Stomach smooth muscle (tissue), 2 donors: ENCODE results near the gene LBX2.

ENCODE experiments used
- H3K27ac ChIP-seq: one replicate; pipeline ENCODE4 v1.7.0; 2013; ENCODE audit warnings: mild to moderate bottlenecking, low read length, inconsistent platforms
- H3K27me3 ChIP-seq, 2 donors: one replicate each; pipeline ENCODE4 v1.7.0; 2013; ENCODE audit warnings: low read length in 2 of 2; ENCODE audit not compliant: insufficient read depth in 2 of 2, control insufficient read depth in 1 of 2
- H3K36me3 ChIP-seq, 2 donors: one replicate each; pipeline ENCODE4 v1.7.0; 2013; ENCODE audit warnings: low read length in 2 of 2; ENCODE audit not compliant: control insufficient read depth in 2 of 2, insufficient read depth in 2 of 2
- H3K4me1 ChIP-seq: one replicate; pipeline ENCODE4 v1.7.0; 2013; ENCODE audit warnings: low read length; ENCODE audit not compliant: control insufficient read depth, insufficient read depth
- H3K4me3 ChIP-seq, 2 donors: one replicate each; pipeline ENCODE4 v1.7.0; 2013; ENCODE audit warnings: low read length in 2 of 2
- H3K9ac ChIP-seq, 2 donors: one replicate each; pipeline ENCODE4 v1.7.0; 2013; ENCODE audit warnings: low read length in 2 of 2, mild to moderate bottlenecking in 1 of 2
- H3K9me3 ChIP-seq, 2 donors: one replicate each; pipeline ENCODE4 v1.7.0; 2013; ENCODE audit warnings: low read length in 2 of 2; ENCODE audit not compliant: control insufficient read depth in 2 of 2
- donor health status: healthy.
- donor health status: Pancreatic carcinoma.

Gene LBX2

DNA sequence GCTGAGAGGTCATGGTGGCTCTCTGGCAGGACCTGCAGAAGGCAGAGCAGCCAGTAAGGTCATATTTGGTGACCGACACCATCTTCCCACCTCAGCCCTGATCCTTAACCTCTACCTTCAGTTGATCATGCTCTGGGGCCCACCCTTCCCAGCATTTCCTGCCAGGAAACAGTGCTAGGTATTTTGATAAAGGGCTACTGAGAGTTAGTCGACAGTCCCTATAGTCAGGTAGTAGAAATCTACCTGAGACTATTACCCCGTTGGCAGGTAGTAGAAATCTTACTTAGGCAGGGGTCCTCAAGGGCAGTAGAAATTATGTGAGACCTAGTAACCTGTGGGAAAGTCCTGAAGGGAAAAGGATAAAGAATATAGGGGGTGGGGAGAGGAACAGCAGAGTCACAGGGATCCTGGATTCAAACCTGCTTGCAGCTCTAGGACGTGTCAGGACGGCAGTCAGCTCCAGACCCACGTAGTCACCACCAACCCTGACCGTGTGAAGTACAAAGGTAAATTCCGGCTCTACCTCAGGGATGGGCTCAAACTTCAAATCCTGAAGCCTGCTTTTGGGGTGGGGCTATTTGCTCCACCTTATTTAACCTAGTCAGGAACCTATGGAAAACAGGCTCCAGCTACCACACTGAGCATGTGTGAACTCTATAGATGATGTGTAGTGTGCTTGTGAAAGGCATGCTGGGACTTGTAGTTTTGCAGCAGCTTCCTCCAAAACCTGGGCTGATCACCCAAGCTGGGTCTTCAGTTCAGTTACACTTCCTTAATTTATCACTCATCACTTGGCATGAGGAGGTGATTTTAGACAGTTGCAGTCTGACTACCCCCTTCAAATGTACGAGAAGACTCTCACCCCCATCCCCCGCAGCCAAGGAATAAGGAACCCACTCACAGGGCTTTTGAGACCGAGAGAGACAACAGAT is 26.6 kb upstream of the LBX2 start, which contains the start of gene DQX1:
DQX1 (minus strand) TSS at position 515 of the 932 bp plus-strand sequence; CDS start at position 13, 502 bp downstream.
- H3K9me3 ChIP-seq, result no peaks in the 10 kb centered on the region
- no peak within 1 kb of the TSS for H3K27ac ChIP-seq
- peaks cover 19 to 22% of the 10 kb centered on the region in 2 donors for H3K36me3 ChIP-seq
- H3K9ac ChIP-seq, result no peak within 1 kb of the TSS
- H3K27me3 ChIP-seq, result no peaks in the 10 kb centered on the region
- peaks cover 24% of the 10 kb centered on the region for H3K4me1 ChIP-seq
- H3K4me3 ChIP-seq, result no peak within 1 kb of the TSS

DNA sequence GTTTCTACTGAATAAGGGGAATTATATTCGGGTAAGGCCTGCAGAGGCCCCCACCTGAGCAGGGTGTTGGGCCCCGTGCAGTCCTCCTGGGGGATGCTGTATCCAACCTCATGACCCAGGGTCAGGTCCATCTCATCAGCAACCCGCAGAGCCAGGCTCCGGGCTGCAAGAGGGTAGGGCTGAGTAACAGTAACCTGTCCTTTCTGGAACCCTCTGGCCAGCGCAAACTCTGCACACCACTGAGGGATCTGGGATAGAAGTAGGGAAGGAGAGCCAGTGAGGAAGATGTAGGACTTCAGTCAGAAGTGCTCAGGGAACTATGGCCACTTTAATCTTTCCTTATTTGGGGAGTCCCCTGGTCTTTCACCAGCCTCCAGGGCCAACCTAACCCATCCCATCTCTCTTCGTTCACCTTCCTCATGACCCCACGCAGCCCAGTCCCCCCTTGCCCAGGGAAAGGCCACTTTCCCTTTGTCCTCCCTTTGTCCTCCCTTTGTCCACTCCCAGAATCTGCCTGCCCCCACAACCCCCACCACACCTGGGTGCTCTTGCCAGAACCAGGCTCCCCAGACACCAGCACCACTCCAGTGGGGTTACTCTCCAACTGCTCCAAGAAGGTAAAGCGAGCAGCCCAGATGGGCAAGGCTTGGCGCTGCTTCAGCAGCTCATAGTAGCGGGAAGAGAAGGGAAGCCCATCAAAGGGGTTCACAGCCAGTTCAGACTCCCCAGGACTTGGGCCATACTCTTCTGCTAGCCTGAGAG is 25.7 kb upstream of the LBX2 start:
- H3K9ac ChIP-seq, result no peak overlapping the region
- peaks cover 17% of the 10 kb centered on the region for H3K4me1 ChIP-seq
- no peak overlapping the region for H3K4me3 ChIP-seq
- H3K36me3 ChIP-seq, result peaks cover 19 to 22% of the 10 kb centered on the region in 2 donors
- no peaks in the 10 kb centered on the region for H3K9me3 ChIP-seq
- H3K27ac ChIP-seq, result no peak overlapping the region
- H3K27me3 ChIP-seq, result peaks cover 3 to 4% of the 10 kb centered on the region in 2 donors

DNA sequence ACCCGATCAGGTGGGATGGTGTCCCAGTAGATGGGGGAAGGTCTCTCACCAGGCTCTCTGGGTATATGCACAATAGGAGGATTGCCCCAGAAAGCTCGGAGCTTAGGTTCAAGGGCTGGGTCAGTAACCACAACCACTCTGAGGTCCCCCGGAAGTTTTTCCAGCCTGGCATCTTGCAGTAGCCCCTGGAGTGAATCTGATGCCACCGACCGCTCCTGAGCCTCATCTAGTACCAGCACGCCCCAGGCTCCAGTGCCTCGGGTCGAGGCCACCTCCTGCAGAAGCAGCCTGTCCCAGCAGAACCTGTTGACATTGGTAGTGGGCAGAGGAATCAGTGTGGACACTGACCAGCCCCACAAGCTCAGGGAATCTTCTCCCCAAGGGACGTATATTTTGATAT is 24.6 kb upstream of the LBX2 start:
- Histone ChIP-seq H3K9me3 (no peaks in the 10 kb centered on the region), H3K9ac (no peak overlapping the region), H3K4me3 (no peak overlapping the region), H3K27ac (no peak overlapping the region), H3K4me1 (peaks cover 13% of the 10 kb centered on the region), H3K36me3 (peaks cover 19 to 22% of the 10 kb centered on the region in 2 donors), H3K27me3 (peaks cover 10 to 13% of the 10 kb centered on the region in 2 donors)

DNA sequence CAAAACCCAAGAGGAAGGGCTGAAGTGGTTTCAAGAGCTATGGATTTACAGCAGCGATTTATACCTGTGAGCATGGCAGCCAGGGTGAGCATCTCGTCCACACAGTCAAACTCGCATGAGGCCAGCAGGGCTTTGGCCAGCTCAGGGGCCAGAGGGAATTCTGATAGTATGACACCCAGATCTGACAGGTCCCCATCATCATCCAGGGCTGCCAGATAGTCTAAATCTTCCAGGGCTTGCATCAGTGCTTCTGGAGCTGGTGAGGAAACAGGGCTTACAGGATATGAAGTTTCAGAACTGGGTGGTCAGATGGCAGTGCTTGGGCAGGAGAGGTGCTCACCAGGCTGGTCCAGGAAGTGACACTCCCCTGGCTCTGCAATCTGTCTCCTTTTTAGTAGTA is 23.1 kb upstream of the LBX2 start:
- H3K9ac ChIP-seq, result no peak overlapping the region
- H3K36me3 ChIP-seq, result peaks cover 15% of the 10 kb centered on the region in 2 donors
- H3K27ac ChIP-seq, result no peak overlapping the region
- H3K27me3 ChIP-seq, result peaks cover 22 to 25% of the 10 kb centered on the region in 2 donors
- no peaks in the 10 kb centered on the region for H3K9me3 ChIP-seq
- H3K4me3 ChIP-seq, result no peak overlapping the region
- H3K4me1 ChIP-seq, result peaks cover under 1% of the 10 kb centered on the region

DNA sequence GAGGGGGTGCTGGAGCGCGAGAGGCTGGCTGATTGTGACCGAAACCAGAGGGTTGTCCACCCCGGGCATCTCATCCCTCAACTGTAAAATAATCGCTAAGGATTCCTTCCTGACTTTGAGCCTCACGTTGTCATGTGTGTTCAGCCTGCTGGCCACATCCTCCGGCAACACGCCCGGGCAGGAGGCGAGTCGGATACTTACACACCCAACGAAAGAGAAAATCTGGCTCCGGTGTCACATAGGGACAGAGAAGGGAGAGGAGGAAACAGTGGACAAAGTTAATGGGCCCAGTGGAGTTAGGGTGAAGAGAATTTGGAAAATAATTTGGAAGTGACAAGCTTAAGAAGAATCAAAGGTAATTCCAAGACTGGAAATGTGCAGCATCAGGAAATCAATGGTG is 17.2 kb upstream of the LBX2 start:
- Histone ChIP-seq H3K27me3 (peaks cover 69 to 76% of the 10 kb centered on the region in 2 donors), H3K36me3 (no peaks in the 10 kb centered on the region), H3K27ac (no peak overlapping the region), H3K9ac (no peak overlapping the region), H3K4me1 (peaks cover 20% of the 10 kb centered on the region), H3K4me3 (peak overlapping the region in 1 of 2 donors; percentile 52), H3K9me3 (no peaks in the 10 kb centered on the region)

DNA sequence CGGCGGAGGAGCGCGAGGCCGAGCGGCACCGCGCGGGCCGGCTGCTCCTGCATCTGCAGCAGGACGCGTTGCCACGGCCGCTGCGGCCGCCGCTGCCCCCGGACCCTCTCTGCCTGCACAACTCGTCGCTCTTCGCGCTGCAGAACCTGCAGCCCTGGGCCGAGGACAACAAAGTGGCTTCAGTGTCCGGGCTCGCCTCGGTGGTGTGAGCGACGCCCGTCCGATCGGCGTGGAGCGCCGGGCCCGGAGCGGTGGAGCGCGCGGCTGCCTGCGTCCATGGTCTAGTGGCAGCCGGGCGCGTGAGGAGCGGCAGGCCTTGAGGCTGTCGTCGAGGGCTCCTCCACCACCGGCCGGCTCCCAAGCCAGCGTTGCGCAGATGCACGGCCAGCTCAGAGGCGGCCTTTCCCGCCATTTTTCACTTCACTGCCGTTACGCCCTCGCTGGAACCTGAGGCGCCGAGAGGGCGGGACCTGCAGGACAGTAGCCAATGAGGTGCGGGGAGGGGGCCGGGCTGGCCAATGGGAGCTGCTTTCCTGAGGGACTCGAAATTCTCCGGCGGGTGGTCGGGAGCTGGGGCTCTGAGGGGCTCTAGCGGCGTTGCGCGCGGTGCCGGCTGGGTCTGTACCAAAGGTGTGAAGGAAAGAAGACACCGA is 16.7 kb upstream of the LBX2 start:
- Histone ChIP-seq H3K9ac (no peak overlapping the region), H3K27ac (no peak overlapping the region), H3K9me3 (no peaks in the 10 kb centered on the region), H3K4me3 (peak overlapping the region in 1 of 2 donors; percentile 52), H3K36me3 (no peaks in the 10 kb centered on the region), H3K27me3 (peaks cover 75 to 81% of the 10 kb centered on the region in 2 donors), H3K4me1 (peaks cover 20% of the 10 kb centered on the region)

DNA sequence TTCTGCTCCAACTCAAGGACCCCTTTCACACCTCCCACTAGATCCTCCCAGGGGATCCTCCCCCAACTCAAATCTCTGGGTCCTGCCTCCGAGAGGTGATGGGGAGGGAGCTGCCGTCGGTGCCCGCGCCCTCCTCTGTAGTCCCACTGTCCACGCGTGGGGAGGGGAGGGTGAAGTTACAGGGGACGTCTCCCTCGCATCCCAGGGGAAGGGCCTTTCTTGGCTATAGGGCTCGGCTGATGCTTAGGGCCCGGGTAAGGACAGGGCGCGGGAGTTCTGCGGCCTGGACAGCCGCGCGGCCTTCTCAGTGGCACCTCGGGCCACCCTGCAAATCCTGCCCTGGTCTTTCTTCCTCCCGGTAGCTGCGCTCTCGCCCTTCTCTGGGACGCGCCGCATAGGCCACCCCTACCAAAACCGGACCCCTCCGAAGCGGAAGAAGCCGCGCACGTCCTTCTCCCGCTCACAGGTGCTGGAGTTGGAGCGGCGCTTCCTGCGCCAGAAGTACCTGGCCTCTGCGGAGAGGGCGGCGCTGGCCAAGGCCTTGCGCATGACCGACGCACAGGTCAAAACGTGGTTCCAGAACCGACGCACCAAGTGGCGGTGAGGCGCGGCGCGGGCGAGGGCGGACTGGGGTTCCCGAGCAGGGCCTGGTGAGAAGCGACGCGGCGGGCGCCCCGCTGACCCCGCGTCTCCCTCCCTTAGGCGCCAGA is 16.0 kb upstream of the LBX2 start:
- Histone ChIP-seq H3K27me3 (peaks cover 78 to 84% of the 10 kb centered on the region in 2 donors), H3K4me3 (peak overlapping the region in 1 of 2 donors; percentile 52), H3K27ac (no peak overlapping the region), H3K36me3 (no peaks in the 10 kb centered on the region), H3K9ac (no peak overlapping the region), H3K9me3 (no peaks in the 10 kb centered on the region), H3K4me1 (peaks cover 20% of the 10 kb centered on the region)

DNA sequence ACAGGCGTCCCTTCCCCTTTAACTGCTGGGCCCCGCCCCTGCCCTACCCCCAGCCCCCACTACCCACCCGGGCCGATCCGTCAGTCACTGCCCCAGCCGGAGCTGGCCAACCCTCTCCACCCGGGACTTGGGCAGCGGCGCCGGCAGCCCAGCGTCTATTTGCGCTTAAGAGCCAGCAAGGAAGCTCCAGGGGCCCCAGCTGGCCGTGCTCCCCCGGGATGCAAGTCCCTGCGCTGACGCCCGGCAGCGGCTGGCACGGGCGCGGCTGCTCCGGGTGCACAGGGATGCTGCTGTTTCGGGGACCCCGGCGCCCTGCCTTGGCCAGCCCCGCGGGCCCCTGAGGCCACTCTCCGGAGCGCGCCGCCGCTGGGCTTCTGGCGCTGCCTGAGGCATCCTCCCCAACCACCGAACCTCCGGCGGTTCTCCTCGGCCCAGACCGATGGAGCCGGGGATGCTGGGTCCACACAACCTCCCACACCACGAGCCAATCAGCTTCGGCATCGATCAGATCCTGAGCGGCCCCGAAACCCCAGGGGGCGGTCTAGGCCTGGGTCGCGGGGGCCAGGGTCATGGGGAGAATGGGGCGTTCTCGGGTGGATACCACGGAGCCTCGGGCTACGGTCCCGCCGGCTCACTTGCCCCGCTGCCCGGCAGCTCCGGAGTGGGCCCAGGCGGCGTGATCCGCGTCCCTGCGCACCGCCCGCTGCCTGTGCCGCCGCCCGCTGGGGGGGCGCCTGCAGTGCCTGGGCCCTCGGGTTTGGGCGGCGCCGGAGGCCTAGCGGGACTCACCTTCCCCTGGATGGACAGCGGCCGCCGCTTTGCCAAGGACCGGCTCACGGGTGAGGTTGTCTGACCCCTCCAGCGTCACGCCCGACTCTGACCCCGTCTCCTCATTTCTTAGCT is 15.2 kb upstream of the LBX2 start, which contains the start of gene TLX2:
TLX2 (plus strand) TSS at position 83 of the 903 bp plus-strand sequence; CDS start at position 440, 357 bp downstream.
- no peaks in the 10 kb centered on the region for H3K36me3 ChIP-seq
- no peaks in the 10 kb centered on the region for H3K9me3 ChIP-seq
- H3K4me1 ChIP-seq, result peaks cover 20% of the 10 kb centered on the region
- H3K9ac ChIP-seq, result no peak within 1 kb of the TSS
- H3K4me3 ChIP-seq, result no peak within 1 kb of the TSS
- H3K27me3 ChIP-seq, result peaks cover 77 to 80% of the 10 kb centered on the region in 2 donors
- H3K27ac ChIP-seq, result no peak within 1 kb of the TSS

DNA sequence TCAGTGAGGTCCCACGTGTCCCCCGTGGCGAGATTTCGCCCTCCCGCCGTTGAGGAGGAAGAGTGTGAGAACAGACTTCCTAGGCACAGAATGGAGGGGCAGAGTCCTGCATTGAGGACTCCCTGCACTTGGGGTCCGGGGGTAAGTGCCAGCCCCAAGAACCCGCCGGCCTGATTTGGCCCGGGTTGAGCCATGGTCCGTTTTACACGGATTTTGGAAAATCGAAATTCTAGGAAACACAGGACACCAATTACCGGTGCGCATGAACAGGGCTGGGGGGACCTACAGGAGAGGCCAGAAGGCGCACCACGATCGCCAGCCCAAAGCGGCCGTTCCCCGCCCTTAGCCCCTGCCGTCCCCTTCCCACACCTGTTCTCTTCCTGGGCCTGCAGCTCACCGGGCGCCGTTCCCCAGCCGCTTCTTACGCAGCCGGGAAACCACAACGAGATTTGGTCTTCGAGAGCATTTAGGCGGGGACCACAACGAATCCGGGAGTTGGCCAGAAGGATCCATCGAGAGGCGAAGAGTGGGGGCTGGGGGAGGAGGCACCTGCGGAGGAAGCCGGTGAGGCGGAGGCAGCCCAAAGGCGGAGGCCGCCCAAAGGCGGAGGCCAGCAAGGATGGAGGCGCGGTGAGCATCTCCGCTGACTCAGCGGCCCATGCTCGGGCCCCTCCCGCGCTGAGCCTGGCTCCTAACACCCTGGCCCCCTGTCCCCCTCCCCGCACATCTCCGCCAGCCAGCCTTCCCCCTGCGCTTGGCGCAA is 14.4 kb upstream of the LBX2 start:
- Histone ChIP-seq H3K36me3 (no peaks in the 10 kb centered on the region), H3K27me3 (peaks cover 71 to 75% of the 10 kb centered on the region in 2 donors), H3K4me1 (peaks cover 20% of the 10 kb centered on the region), H3K27ac (no peak overlapping the region), H3K4me3 (no peak overlapping the region), H3K9me3 (no peaks in the 10 kb centered on the region), H3K9ac (no peak overlapping the region)
